ENCODE data around the gene CHST11. TPM values are rescaled to one million over a fixed set of nuclear protein-coding genes. Genes with fewer than 3 reads are reported as not detected.

CHST11 gene
- total and polyA plus RNA-seq, 4 donors = 0.57 to 11.1 (median 3.7) TPM

DNA sequence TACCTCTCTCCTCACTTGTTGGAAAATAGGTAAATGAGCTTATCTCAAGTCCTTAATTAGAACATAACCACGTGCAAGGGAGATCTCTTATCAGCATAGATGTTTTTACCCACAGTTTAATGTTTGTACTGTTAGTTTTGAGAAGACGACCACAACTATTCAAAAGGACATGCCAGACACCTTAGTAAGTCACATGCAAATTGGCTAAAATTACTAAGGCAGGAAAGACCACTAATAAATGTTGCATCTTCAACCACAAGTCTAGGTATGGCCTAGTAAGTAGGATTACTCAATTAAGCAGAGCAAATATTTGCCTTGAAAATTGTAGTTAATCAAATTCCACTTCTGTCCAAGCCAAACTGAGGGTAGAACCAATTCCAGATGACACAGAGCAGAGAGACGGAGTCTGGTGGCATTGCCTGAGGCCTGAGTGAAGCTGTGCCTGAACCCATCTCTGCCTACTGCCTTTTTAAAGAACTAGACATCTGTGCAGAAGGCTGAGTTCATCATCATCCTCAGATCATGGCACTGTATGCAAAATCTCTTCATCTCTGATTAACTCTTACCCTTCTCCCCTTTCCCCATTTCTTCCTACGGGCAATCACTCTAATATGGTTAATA is 29.7 kb upstream of the CHST11 start:
- H3K4me1 ChIP-seq (ENCODE audit: control insufficient read depth in 4 of 4, insufficient read depth in 4 of 4, low read length in 3 of 4) = no peaks in the 10 kb centered on the region
- WGBS = 81% methylated on average over 4 of the region's 4 CpGs
- H3K27ac ChIP-seq (ENCODE audit: low read depth in 1 of 2, low read length in 2 of 2) = no peak overlapping the region
- DNase-seq (ENCODE audit: low spot score) = no peak
- H3K36me3 ChIP-seq (ENCODE audit: control insufficient read depth in 4 of 4, insufficient read depth in 3 of 4, low read depth in 1 of 4, low read length in 3 of 4) = no peaks in the 10 kb centered on the region
- no peaks in the 10 kb centered on the region for H3K27me3 ChIP-seq (ENCODE audit: control insufficient read depth in 4 of 4, insufficient read depth in 4 of 4, low read length in 3 of 4)
- TF ChIP-seq, protein P1, sequence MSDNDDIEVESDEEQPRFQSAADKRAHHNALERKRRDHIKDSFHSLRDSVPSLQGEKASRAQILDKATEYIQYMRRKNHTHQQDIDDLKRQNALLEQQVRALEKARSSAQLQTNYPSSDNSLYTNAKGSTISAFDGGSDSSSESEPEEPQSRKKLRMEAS (IDR thresholded peaks at IDR 0.05) = no peak
- TF ChIP-seq TAF1 (conservative IDR thresholded peaks at IDR 0.05) (no peak), EGR1 (IDR thresholded peaks at IDR 0.05; ENCODE audit: low read depth in 2 of 2) (no peak), RAD21 (IDR thresholded peaks at IDR 0.05) (no peak), NR2F2 (IDR thresholded peaks at IDR 0.05) (no peak), RXRA (IDR thresholded peaks at IDR 0.05) (no peak), YY1 (IDR thresholded peaks at IDR 0.05) (no peak), SP1 (IDR thresholded peaks at IDR 0.05) (no peak), JUND (IDR thresholded peaks at IDR 0.05) (no peak), HNF4A (conservative IDR thresholded peaks at IDR 0.05) (no peak), GABPA (IDR thresholded peaks at IDR 0.05 in 1 of 2, conservative IDR thresholded peaks at IDR 0.05 in 1 of 2) (no peak), FOXA1 (IDR thresholded peaks at IDR 0.05) (no peak), FOXA2 (IDR thresholded peaks at IDR 0.05) (no peak), HNF4G (IDR thresholded peaks at IDR 0.05) (no peak)
- TF ChIP-seq, protein P2, sequence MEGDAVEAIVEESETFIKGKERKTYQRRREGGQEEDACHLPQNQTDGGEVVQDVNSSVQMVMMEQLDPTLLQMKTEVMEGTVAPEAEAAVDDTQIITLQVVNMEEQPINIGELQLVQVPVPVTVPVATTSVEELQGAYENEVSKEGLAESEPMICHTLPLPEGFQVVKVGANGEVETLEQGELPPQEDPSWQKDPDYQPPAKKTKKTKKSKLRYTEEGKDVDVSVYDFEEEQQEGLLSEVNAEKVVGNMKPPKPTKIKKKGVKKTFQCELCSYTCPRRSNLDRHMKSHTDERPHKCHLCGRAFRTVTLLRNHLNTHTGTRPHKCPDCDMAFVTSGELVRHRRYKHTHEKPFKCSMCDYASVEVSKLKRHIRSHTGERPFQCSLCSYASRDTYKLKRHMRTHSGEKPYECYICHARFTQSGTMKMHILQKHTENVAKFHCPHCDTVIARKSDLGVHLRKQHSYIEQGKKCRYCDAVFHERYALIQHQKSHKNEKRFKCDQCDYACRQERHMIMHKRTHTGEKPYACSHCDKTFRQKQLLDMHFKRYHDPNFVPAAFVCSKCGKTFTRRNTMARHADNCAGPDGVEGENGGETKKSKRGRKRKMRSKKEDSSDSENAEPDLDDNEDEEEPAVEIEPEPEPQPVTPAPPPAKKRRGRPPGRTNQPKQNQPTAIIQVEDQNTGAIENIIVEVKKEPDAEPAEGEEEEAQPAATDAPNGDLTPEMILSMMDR (IDR thresholded peaks at IDR 0.05; ENCODE audit: low read depth, low read length, missing input control) = no peak
- TF ChIP-seq, protein P3, sequence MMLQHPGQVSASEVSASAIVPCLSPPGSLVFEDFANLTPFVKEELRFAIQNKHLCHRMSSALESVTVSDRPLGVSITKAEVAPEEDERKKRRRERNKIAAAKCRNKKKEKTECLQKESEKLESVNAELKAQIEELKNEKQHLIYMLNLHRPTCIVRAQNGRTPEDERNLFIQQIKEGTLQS (IDR thresholded peaks at IDR 0.05) = no peak
- TF ChIP-seq, protein P4, sequence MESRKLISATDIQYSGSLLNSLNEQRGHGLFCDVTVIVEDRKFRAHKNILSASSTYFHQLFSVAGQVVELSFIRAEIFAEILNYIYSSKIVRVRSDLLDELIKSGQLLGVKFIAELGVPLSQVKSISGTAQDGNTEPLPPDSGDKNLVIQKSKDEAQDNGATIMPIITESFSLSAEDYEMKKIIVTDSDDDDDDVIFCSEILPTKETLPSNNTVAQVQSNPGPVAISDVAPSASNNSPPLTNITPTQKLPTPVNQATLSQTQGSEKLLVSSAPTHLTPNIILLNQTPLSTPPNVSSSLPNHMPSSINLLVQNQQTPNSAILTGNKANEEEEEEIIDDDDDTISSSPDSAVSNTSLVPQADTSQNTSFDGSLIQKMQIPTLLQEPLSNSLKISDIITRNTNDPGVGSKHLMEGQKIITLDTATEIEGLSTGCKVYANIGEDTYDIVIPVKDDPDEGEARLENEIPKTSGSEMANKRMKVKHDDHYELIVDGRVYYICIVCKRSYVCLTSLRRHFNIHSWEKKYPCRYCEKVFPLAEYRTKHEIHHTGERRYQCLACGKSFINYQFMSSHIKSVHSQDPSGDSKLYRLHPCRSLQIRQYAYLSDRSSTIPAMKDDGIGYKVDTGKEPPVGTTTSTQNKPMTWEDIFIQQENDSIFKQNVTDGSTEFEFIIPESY (IDR thresholded peaks at IDR 0.05) = no peak
- TF ChIP-seq, protein P5, sequence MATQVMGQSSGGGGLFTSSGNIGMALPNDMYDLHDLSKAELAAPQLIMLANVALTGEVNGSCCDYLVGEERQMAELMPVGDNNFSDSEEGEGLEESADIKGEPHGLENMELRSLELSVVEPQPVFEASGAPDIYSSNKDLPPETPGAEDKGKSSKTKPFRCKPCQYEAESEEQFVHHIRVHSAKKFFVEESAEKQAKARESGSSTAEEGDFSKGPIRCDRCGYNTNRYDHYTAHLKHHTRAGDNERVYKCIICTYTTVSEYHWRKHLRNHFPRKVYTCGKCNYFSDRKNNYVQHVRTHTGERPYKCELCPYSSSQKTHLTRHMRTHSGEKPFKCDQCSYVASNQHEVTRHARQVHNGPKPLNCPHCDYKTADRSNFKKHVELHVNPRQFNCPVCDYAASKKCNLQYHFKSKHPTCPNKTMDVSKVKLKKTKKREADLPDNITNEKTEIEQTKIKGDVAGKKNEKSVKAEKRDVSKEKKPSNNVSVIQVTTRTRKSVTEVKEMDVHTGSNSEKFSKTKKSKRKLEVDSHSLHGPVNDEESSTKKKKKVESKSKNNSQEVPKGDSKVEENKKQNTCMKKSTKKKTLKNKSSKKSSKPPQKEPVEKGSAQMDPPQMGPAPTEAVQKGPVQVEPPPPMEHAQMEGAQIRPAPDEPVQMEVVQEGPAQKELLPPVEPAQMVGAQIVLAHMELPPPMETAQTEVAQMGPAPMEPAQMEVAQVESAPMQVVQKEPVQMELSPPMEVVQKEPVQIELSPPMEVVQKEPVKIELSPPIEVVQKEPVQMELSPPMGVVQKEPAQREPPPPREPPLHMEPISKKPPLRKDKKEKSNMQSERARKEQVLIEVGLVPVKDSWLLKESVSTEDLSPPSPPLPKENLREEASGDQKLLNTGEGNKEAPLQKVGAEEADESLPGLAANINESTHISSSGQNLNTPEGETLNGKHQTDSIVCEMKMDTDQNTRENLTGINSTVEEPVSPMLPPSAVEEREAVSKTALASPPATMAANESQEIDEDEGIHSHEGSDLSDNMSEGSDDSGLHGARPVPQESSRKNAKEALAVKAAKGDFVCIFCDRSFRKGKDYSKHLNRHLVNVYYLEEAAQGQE (IDR thresholded peaks at IDR 0.05) = no peak
- no peak overlapping the region for H3K9ac ChIP-seq (ENCODE audit: low read depth in 1 of 2, low read length in 2 of 2)
- H3K4me3 ChIP-seq (ENCODE audit: low read depth in 1 of 3, low read length in 3 of 3) = no peak overlapping the region
- no peaks in the 10 kb centered on the region for H3K9me3 ChIP-seq (ENCODE audit: control insufficient read depth in 4 of 4, low read length in 3 of 4)

Measured in liver (tissue), 9 donors.